ENCODE results near the gene CCDC8.
"Not testable (repeated sequence)": the region's sequence is repeated elsewhere in the genome, so short reads cannot be mapped to it uniquely, and the experiment has no call there.

Gene CCDC8

GRCh38 chr19:46378268-46378667 lies 35.1 kb downstream of the CCDC8 start:
- no peak for DNase-seq

GRCh38 chr19:46376241-46377153 lies 36.9 kb downstream of the CCDC8 start:
- DNase-seq: no peak

- not testable (repeated sequence) for DNase-seq
Observed at GRCh38 chr19:46375476-46376067, 37.8 kb downstream of the CCDC8 start.

GRCh38 chr19:46374536-46375475 lies 38.6 kb downstream of the CCDC8 start:
- no peak for DNase-seq

- DNase-seq: no peak
Observed at GRCh38 chr19:46373491-46374359, 39.6 kb downstream of the CCDC8 start.

- no peak for DNase-seq
Observed at GRCh38 chr19:46372901-46373490, 40.4 kb downstream of the CCDC8 start.

GRCh38 chr19:46371371-46371901 lies 41.9 kb downstream of the CCDC8 start:
- DNase-seq: no peak

GRCh38 chr19:46369817-46370216 lies 43.5 kb downstream of the CCDC8 start:
- no peak for DNase-seq

GRCh38 chr19:46368116-46368515 lies 45.2 kb downstream of the CCDC8 start:
- no peak for DNase-seq

- no peak for DNase-seq
Observed at GRCh38 chr19:46367426-46367825, 45.9 kb downstream of the CCDC8 start.

- no peak for DNase-seq
Observed at GRCh38 chr19:46366620-46367292, 46.6 kb downstream of the CCDC8 start.

- DNase-seq: no peak
Observed at GRCh38 chr19:46365561-46365960, 47.8 kb downstream of the CCDC8 start.

- no peak for DNase-seq
Observed at GRCh38 chr19:46364359-46364758, 49.0 kb downstream of the CCDC8 start.

- no peak for DNase-seq
Observed at GRCh38 chr19:46361915-46362314, 51.4 kb downstream of the CCDC8 start.
